WTC11 (cell line): ENCODE measurements around the gene CDK3. TPM values are rescaled to one million over a fixed set of nuclear protein-coding genes. Genes with fewer than 3 reads are reported as not detected.

Experiments
- ATAC-seq: fragments of 200-7000 bp; cut with Tn5 transposase; 2 replicates; pipeline ENCODE4 v1.10.0; 2021; ENCODE audit warnings: mild to moderate bottlenecking, moderate library complexity
- CTCF ChIA-PET: fragments of 300-600 bp; sonication (Branson Sonifier 250); formaldehyde crosslinking; loops from one replicate; lab custom pipeline; 2021; ENCODE audit warnings: antibody characterized with exemption; lab: Charles Lee
- POLR2A ChIA-PET: fragments of 350-600 bp; sonication (Branson Sonifier 250); formaldehyde crosslinking; loops from one replicate; lab custom pipeline; 2021; ENCODE audit warnings: antibody characterized with exemption; lab: Charles Lee
- DNase-seq: peaks from one replicate; pipeline ENCODE4 v3.0.0; 2021; ENCODE audit warnings: low spot score
- H3K27ac Mint-ChIP-seq: 2 replicates; pipeline ENCODE4 v1.8.0; 2021; ENCODE audit warnings: mixed read lengths
- H3K27me3 Mint-ChIP-seq: 2 replicates; pipeline ENCODE4 v1.8.0; 2021; ENCODE audit warnings: low read depth, mild to moderate bottlenecking, moderate library complexity, mixed read lengths
- H3K36me3 Mint-ChIP-seq: 2 replicates; pipeline ENCODE4 v1.8.0; 2021; ENCODE audit warnings: mixed read lengths
- H3K4me1 Mint-ChIP-seq: 2 replicates; pipeline ENCODE4 v1.8.0; 2022; ENCODE audit warnings: mixed read lengths
- H3K4me3 Mint-ChIP-seq: 2 replicates; pipeline ENCODE4 v1.8.0; 2021; ENCODE audit warnings: mild to moderate bottlenecking, moderate library complexity, mixed read lengths
- H3K9me3 Mint-ChIP-seq: 2 replicates; pipeline ENCODE4 v1.8.0; 2021; ENCODE audit warnings: mixed read lengths
- ATF1 ChIP-seq: sonication (generic); formaldehyde crosslinking; IDR thresholded peaks from 2 replicates; pipeline ENCODE4 v1.8.1; 2023; ENCODE audit warnings: mild to moderate bottlenecking, moderate library complexity, missing genetic modification reagents
- ESRRA ChIP-seq: sonication (generic); formaldehyde crosslinking; IDR thresholded peaks from 2 replicates; pipeline ENCODE4 v1.8.1; 2022; ENCODE audit warnings: mild to moderate bottlenecking, missing genetic modification reagents, borderline replicate concordance
- ETV6 ChIP-seq: sonication (generic); formaldehyde crosslinking; IDR thresholded peaks from 2 replicates; pipeline ENCODE4 v1.8.1; 2022; ENCODE audit warnings: mild to moderate bottlenecking, missing genetic modification reagents
- FOXJ3 ChIP-seq: sonication (generic); formaldehyde crosslinking; IDR thresholded peaks from 2 replicates; pipeline ENCODE4 v1.9.0; 2021; ENCODE audit warnings: missing genetic modification reagents, mild to moderate bottlenecking, borderline replicate concordance
- FOXK1 ChIP-seq: sonication (generic); formaldehyde crosslinking; IDR thresholded peaks from 2 replicates; pipeline ENCODE4 v1.8.0; 2022; ENCODE audit warnings: mild to moderate bottlenecking, moderate library complexity, missing genetic modification reagents
- FOXP1 ChIP-seq: sonication (generic); formaldehyde crosslinking; IDR thresholded peaks from 2 replicates; pipeline ENCODE4 v1.8.0; 2022; ENCODE audit warnings: missing genetic modification reagents, mild to moderate bottlenecking, moderate library complexity, borderline replicate concordance
- GRHL2 ChIP-seq: fragments of 250-450 bp; sonication (Bioruptor Pico); IDR thresholded peaks from 2 replicates; pipeline ENCODE4 v1.8.0; 2022; ENCODE audit warnings: mild to moderate bottlenecking, moderate library complexity; ENCODE audit not compliant: insufficient replicate concordance, severe bottlenecking
- HMGA2 ChIP-seq: fragments of 250-450 bp; sonication (Bioruptor Pico); IDR thresholded peaks from 2 replicates; pipeline ENCODE4 v1.4.0; 2021; ENCODE audit warnings: mild to moderate bottlenecking, moderate library complexity
- MYBL2 ChIP-seq: sonication (generic); formaldehyde crosslinking; IDR thresholded peaks from 2 replicates; pipeline ENCODE4 v1.8.1; 2023; ENCODE audit warnings: mild to moderate bottlenecking, moderate library complexity, missing genetic modification reagents
- NFATC4 ChIP-seq: fragments of 250-450 bp; sonication (Bioruptor Pico); IDR thresholded peaks from 2 replicates; pipeline ENCODE4 v1.9.0; 2021; ENCODE audit warnings: mild to moderate bottlenecking
- NR2C2 ChIP-seq: sonication (generic); formaldehyde crosslinking; IDR thresholded peaks from 2 replicates; pipeline ENCODE4 v1.8.0; 2022; ENCODE audit warnings: mild to moderate bottlenecking, missing genetic modification reagents
- OVOL2 ChIP-seq: fragments of 250-450 bp; sonication (Bioruptor Pico); IDR thresholded peaks from 2 replicates; pipeline ENCODE4 v1.9.0; 2021; ENCODE audit warnings: mild to moderate bottlenecking, borderline replicate concordance
- SP1 ChIP-seq: sonication (generic); formaldehyde crosslinking; conservative IDR thresholded peaks from 2 replicates; pipeline ENCODE4 v1.8.1; 2022; ENCODE audit warnings: missing genetic modification reagents
- TCF7 ChIP-seq: sonication (generic); formaldehyde crosslinking; IDR thresholded peaks from 2 replicates; pipeline ENCODE4 v1.8.0; 2022; ENCODE audit warnings: mild to moderate bottlenecking, low read depth, missing genetic modification reagents, moderate library complexity
- ZNF121 ChIP-seq: sonication (generic); formaldehyde crosslinking; IDR thresholded peaks from 2 replicates; pipeline ENCODE4 v1.8.0; 2023; ENCODE audit warnings: missing genetic modification reagents
- ZNF232 ChIP-seq: sonication (generic); formaldehyde crosslinking; IDR thresholded peaks from 2 replicates; pipeline ENCODE4 v1.8.0; 2022; ENCODE audit warnings: mild to moderate bottlenecking, missing genetic modification reagents
- ZNF396 ChIP-seq: fragments of 250-450 bp; sonication (Bioruptor Pico); IDR thresholded peaks from 2 replicates; pipeline ENCODE4 v1.8.0; 2021; ENCODE audit warnings: mild to moderate bottlenecking, moderate library complexity, borderline replicate concordance
- ZNF423 ChIP-seq: fragments of 250-450 bp; sonication (Bioruptor Pico); IDR thresholded peaks from 2 replicates; pipeline ENCODE4 v2.1.2; 2022; ENCODE audit warnings: mild to moderate bottlenecking, moderate library complexity
- total RNA-seq: library from RNA; stranded (reverse); gene quantifications from 3 replicates; pipeline ENCODE4 v1.2.3, GENCODE V29; 2021
- TF ChIP-seq, protein P1 (sequence below): sonication (generic); formaldehyde crosslinking; conservative IDR thresholded peaks from 2 replicates; pipeline ENCODE4 v1.8.1; 2022; ENCODE audit warnings: mild to moderate bottlenecking, missing genetic modification reagents
- TF ChIP-seq, protein P2 (sequence below): fragments of 250-450 bp; sonication (Bioruptor Pico); IDR thresholded peaks from 2 replicates; pipeline ENCODE4 v1.8.0; 2021; ENCODE audit warnings: mild to moderate bottlenecking
- TF ChIP-seq, protein P3 (sequence below): fragments of 250-450 bp; sonication (Bioruptor Pico); IDR thresholded peaks from 2 replicates; pipeline ENCODE4 v2.1.2; 2022; ENCODE audit warnings: mild to moderate bottlenecking, moderate library complexity
- TF ChIP-seq, protein P4 (sequence below): fragments of 250-450 bp; sonication (Bioruptor Pico); IDR thresholded peaks from 2 replicates; pipeline ENCODE4 v1.9.0; 2021; ENCODE audit warnings: mild to moderate bottlenecking, borderline replicate concordance
- TF ChIP-seq, protein P5 (sequence below): sonication (generic); formaldehyde crosslinking; IDR thresholded peaks from 2 replicates; pipeline ENCODE4 v1.8.0; 2022; ENCODE audit warnings: mild to moderate bottlenecking, missing genetic modification reagents
- TF ChIP-seq, protein P6 (sequence below): sonication (generic); formaldehyde crosslinking; IDR thresholded peaks from 2 replicates; pipeline ENCODE4 v1.8.1; 2023; ENCODE audit warnings: mild to moderate bottlenecking, missing genetic modification reagents, moderate library complexity

Gene CDK3
- total RNA-seq, 1 experiment from 2014 or later, result 9.5 TPM

DNA sequence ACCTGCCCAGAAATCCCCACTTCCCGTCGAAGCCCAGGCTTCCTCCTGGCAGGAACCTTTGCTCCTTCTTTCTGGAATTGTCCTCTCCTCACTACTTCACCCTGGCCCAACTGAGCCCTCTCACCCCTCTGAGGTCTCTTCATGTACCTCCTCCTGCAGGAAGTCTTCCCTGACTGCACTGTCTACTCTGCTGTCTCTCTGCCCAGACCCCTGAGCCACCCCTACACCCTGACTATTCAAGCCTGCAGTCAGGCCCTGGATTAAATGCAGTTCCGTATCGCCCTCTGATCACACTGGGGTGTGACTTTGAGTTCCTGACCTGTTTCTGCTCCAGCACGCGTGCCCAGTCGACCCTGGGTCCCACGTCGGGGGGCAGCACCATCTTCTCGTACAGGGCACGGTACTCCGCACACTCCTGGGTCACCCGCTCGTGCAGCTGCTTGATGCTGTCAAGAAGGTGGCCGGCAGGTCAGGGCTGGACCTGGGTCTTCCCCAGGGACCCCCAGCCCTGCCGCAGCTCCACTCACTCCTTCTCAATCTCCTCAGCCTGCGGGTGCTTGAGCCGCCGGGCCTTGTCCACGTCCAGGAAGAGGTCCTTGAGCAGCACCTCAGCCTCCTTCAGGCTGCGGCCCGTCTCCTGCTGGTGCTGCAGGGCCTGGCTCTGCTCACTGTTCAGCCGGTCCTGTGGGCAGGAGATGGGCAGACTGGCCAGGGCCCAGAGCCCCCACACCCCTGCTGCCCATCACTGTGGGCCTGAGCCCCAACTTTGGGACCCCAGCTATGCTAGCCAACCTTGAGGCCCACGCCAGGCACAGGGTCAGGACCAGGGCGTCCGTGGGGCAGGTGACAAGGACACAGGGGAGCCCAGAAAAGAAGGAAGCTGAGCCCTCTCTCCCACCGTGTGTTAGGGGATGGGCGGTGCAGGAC is 22.6 kb downstream of the CDK3 start:
- TF ChIP-seq, protein P1, sequence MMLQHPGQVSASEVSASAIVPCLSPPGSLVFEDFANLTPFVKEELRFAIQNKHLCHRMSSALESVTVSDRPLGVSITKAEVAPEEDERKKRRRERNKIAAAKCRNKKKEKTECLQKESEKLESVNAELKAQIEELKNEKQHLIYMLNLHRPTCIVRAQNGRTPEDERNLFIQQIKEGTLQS, result no peak
- TF ChIP-seq TCF7, result no peak
- TF ChIP-seq, protein P2, sequence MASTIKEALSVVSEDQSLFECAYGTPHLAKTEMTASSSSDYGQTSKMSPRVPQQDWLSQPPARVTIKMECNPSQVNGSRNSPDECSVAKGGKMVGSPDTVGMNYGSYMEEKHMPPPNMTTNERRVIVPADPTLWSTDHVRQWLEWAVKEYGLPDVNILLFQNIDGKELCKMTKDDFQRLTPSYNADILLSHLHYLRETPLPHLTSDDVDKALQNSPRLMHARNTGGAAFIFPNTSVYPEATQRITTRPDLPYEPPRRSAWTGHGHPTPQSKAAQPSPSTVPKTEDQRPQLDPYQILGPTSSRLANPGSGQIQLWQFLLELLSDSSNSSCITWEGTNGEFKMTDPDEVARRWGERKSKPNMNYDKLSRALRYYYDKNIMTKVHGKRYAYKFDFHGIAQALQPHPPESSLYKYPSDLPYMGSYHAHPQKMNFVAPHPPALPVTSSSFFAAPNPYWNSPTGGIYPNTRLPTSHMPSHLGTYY, result no peak
- TF ChIP-seq FOXP1, result no peak
- TF ChIP-seq, protein P3, sequence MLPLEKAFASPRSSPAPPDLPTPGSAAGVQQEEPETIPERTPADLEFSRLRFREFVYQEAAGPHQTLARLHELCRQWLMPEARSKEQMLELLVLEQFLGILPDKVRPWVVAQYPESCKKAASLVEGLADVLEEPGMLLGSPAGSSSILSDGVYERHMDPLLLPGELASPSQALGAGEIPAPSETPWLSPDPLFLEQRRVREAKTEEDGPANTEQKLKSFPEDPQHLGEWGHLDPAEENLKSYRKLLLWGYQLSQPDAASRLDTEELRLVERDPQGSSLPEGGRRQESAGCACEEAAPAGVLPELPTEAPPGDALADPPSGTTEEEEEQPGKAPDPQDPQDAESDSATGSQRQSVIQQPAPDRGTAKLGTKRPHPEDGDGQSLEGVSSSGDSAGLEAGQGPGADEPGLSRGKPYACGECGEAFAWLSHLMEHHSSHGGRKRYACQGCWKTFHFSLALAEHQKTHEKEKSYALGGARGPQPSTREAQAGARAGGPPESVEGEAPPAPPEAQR (CRISPR knock-in tag), result no peak
- no peak for TF ChIP-seq SP1 (CRISPR knock-in tag)
- no peak for TF ChIP-seq ESRRA
- TF ChIP-seq, protein P4, sequence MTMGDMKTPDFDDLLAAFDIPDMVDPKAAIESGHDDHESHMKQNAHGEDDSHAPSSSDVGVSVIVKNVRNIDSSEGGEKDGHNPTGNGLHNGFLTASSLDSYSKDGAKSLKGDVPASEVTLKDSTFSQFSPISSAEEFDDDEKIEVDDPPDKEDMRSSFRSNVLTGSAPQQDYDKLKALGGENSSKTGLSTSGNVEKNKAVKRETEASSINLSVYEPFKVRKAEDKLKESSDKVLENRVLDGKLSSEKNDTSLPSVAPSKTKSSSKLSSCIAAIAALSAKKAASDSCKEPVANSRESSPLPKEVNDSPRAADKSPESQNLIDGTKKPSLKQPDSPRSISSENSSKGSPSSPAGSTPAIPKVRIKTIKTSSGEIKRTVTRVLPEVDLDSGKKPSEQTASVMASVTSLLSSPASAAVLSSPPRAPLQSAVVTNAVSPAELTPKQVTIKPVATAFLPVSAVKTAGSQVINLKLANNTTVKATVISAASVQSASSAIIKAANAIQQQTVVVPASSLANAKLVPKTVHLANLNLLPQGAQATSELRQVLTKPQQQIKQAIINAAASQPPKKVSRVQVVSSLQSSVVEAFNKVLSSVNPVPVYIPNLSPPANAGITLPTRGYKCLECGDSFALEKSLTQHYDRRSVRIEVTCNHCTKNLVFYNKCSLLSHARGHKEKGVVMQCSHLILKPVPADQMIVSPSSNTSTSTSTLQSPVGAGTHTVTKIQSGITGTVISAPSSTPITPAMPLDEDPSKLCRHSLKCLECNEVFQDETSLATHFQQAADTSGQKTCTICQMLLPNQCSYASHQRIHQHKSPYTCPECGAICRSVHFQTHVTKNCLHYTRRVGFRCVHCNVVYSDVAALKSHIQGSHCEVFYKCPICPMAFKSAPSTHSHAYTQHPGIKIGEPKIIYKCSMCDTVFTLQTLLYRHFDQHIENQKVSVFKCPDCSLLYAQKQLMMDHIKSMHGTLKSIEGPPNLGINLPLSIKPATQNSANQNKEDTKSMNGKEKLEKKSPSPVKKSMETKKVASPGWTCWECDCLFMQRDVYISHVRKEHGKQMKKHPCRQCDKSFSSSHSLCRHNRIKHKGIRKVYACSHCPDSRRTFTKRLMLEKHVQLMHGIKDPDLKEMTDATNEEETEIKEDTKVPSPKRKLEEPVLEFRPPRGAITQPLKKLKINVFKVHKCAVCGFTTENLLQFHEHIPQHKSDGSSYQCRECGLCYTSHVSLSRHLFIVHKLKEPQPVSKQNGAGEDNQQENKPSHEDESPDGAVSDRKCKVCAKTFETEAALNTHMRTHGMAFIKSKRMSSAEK (CRISPR knock-in tag), result no peak
- no peak for TF ChIP-seq MYBL2
- no peak for TF ChIP-seq ZNF396 (CRISPR knock-in tag)
- ChIA-PET POLR2A (no interaction called here), CTCF (interaction anchor here (0.8 to 2.1 kb wide), 4 partner anchors 9 to 18 kb away, joined by 3 to 9 read pairs (median 6); no protein-coding TSS in a partner anchor)
- DNase-seq (no peak), ATAC-seq (no peak)
- H3K9me3 Mint-ChIP-seq, result no peaks in the 10 kb centered on the region
- no peaks in the 10 kb centered on the region for H3K27me3 Mint-ChIP-seq
- H3K4me3 Mint-ChIP-seq, result no peak overlapping the region
- H3K4me1 Mint-ChIP-seq, result peaks cover 4% of the 10 kb centered on the region
- H3K27ac Mint-ChIP-seq, result no peak overlapping the region
- H3K36me3 Mint-ChIP-seq, result no peaks in the 10 kb centered on the region

DNA sequence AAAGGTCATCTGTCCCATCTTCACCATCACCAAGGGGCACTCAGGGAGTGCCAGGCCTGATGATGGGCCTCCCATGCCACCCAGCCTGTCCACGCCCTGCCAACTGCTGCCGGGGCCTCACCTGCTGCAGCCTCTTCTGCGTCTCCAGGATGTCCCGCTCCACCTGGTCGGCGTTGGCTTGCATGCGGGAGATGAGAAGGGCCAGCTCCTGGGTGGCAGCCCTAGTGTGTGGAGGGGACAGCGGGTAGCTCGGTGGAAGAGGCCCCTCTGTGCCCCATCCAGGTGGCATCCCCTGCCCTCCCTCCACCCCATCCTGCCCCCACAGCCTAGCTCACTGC is 23.2 kb downstream of the CDK3 start:
- Mint-ChIP-seq H3K4me1 (peaks cover 8% of the 10 kb centered on the region), H3K9me3 (no peaks in the 10 kb centered on the region), H3K27me3 (no peaks in the 10 kb centered on the region), H3K4me3 (no peak overlapping the region), H3K27ac (no peak overlapping the region), H3K36me3 (no peaks in the 10 kb centered on the region)
- ChIA-PET POLR2A (no interaction called here), CTCF (interaction anchor here (0.7 to 1.5 kb wide), 3 partner anchors 10 to 19 kb away, joined by 3 to 9 read pairs (median 3); no protein-coding TSS in a partner anchor)
- TF ChIP-seq FOXJ3 (no peak), ZNF423 (no peak), OVOL2 (no peak), ETV6 (no peak), GRHL2 (CRISPR knock-in tag) (no peak), FOXK1 (no peak), ESRRA (no peak), HMGA2 (CRISPR knock-in tag) (no peak), NFATC4 (CRISPR knock-in tag) (no peak), ZNF121 (no peak), NR2C2 (CRISPR knock-in tag) (no peak), ZNF232 (no peak), ATF1 (CRISPR knock-in tag) (no peak)
- TF ChIP-seq, protein P3 (CRISPR knock-in tag), result no peak
- TF ChIP-seq, protein P5, sequence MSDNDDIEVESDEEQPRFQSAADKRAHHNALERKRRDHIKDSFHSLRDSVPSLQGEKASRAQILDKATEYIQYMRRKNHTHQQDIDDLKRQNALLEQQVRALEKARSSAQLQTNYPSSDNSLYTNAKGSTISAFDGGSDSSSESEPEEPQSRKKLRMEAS (CRISPR knock-in tag), result no peak
- TF ChIP-seq, protein P6, sequence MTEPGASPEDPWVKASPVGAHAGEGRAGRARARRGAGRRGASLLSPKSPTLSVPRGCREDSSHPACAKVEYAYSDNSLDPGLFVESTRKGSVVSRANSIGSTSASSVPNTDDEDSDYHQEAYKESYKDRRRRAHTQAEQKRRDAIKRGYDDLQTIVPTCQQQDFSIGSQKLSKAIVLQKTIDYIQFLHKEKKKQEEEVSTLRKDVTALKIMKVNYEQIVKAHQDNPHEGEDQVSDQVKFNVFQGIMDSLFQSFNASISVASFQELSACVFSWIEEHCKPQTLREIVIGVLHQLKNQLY, result no peak
- TF ChIP-seq, protein P2, result no peak
- ATAC-seq, result no peak
- DNase-seq, result no peak
